ENCODE measurements around the gene CBLN2.
A peak's percentile ranks its signal among the peaks of the same experiment; 100 is the strongest.

GRCh38 chr18:72544092-72544886, at the start of gene CBLN2:
- peak in 4 of 6 experiments; percentile 32 to 46 (median 38) for TF ChIP-seq CTCF (IDR thresholded peaks at IDR 0.05)
- TF ChIP-seq POLR2A (IDR thresholded peaks at IDR 0.05), result no peak
